GM15510 (cell line): ENCODE data around the gene TNNT1.

Experiments
- POLR2A ChIP-seq: IDR thresholded peaks from 3 replicates; pipeline ENCODE4 v1.6.1; 2011; ENCODE audit warnings: borderline replicate concordance; ENCODE audit not compliant: insufficient read length; ENCODE audit errors: extremely low read depth

TNNT1 gene

DNA sequence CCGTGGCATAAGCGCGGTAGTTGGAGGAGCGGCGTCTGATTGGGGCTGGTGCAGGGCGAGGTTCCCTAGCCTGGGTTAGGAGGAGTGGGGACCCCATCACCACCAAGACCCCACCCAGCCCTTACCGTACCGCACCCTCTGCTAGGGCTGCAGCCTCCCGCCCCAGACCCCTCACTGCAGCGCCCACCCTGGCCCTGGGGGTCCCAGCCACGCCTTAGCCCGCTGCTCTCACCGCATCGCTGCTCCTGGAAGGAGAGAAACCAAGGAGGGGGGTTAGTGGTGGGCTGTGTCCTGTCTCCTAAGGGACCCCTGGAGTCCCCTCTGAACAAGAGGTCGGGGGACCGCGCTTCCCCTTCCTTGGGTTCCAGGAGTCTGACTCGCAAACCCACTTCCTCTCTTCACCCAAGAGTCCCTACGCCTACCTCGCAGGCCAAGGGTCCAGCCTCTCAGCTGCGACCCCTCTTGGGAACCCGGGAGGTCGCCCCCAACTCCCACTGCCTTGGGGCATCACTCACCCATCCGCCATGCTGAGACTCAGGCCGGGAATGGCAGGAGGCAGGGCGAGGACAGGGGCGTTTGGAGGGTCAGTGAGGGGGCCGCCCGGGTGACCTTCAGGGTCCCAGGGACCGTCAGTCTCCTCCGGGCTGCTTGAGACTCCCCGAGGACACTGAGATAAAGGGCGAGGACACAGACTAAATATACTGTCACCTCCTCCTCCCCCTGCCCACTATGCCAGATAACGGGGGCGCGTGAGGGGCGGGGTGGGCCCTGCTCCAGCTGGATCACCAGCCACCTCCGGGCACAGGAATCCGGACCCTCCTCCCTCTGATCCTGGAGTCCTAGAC is 8.3 kb upstream of the TNNT1 start, which contains the start of gene TNNI3:
TNNI3 (minus strand) TSS at position 669 of the 845 bp plus-strand sequence; CDS start at position 526, 143 bp downstream.
- TF ChIP-seq POLR2A = no peak

DNA sequence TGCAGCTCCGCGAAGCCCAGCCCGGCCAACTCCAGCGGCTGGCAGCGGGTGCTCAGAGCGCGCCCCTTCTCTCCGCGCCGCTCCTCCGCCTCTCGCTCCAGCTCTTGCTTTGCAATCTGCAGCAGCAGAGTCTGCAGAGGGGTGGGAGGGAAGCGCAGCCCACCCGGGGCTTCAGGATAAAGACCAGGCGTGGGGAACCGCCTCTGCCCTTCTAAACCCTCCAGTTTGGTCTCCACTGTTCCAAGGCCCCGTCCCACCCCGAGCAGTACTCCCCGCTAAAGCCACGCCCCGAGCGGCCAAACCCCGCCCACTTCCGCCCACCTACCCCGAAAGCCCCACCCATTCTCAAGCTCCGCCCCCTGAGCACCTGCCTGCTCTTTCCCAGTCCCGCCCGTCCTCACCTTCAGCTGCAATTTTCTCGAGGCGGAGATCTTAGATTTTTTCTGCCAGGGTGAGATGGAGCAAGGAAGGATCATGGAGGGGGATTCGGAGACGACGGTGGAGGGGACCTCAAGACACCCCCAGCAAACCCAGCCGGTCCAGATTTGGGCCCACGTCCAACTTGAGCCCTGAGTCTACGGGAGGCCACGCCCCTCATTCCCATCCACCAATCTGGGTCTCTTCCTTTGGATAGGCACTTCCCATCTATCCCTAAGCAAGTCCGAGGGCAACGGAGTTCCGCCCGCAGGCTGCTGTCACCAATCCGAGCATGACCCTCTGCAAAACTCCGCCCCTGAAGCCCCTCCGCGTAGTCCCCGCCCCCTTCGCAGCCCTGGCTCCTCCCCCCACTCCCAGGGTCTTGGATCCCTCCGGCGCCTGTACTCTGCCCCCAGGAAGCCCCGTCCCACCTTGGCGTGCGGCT is 7.4 kb upstream of the TNNT1 start:
- no peak for TF ChIP-seq POLR2A

DNA sequence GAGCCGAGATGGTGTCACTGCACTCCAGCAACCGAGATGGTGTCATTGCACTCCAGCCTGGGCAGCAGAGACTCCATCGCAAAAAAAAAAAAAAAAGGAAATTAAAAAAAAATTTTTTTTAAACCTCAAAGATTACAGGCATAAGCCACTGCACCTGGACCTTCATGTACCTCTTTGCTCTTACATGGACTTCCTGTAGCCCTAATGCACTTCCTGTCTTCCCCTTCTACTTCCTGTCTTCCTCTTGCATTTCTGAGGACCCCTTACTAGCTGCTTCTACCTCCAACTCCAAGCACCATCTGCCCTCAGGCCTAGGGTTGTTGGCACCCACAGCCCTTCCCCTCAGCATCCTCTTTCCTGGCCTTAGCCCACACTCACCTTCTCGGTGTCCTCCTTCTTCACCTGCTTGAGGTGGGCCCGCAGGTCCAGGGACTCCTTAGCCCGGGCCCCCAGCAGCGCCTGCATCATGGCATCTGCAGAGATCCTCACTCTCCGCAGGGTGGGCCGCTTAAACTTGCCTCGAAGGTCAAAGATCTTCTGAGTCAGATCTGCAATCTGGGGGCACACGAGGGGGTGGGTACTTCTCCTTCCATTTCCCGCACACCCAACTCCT is 4.8 kb upstream of the TNNT1 start:
- no peak for TF ChIP-seq POLR2A

DNA sequence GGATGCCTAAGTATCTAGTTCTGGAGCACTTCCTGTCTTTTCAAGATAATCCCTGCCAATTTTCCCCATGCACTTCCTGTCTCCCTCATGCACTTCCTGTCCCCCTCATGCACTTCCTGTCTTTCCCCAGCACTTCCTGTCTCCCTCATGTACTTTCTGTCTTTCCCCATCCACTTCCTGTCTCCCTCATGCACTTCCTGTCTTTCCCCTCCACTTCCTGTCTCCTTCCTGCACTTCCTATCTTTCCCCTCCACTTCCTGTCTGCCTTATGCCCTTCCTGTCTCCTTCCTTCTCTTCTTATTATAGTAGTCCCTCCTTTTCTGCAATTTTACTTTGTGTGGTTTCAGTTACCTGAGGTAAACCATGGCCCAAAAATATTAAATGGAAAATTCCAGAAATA is 3.0 kb upstream of the TNNT1 start:
- TF ChIP-seq POLR2A = no peak

DNA sequence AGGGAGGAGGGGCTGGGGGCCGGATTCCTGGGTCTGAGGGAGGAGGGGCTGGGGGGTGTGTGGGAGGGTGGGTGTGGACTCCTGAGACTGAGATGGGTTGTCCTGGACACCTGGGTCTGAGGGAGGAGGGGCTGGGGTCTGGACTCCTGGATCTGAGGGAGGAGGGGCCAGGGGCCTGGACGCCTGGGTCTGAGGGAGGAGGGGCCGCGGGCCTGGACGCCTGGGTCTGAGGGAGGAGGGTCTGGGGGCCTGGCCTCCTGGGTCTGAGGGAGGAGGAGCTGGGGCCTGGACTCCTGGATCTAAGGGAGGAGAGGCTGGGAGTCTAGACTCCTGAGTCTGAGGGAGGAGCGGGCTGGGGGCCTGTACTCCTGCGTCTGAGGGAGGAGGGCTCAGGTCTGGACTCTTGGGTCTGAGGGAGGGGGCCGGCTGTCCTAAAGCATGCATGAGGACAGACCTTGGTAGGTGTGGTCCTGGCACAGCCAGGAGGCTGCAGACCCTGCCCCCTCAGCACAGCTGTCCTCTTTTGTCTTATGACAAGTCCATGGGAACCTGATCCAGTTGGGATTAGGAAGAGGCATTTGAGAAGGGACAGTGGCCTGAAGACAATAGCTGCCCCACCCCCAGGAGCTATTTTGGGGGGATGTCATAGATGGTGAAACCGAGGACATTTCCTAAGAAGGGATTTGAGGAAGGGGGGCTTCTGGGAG is 1.3 kb downstream of the TNNT1 start:
- no peak for TF ChIP-seq POLR2A

DNA sequence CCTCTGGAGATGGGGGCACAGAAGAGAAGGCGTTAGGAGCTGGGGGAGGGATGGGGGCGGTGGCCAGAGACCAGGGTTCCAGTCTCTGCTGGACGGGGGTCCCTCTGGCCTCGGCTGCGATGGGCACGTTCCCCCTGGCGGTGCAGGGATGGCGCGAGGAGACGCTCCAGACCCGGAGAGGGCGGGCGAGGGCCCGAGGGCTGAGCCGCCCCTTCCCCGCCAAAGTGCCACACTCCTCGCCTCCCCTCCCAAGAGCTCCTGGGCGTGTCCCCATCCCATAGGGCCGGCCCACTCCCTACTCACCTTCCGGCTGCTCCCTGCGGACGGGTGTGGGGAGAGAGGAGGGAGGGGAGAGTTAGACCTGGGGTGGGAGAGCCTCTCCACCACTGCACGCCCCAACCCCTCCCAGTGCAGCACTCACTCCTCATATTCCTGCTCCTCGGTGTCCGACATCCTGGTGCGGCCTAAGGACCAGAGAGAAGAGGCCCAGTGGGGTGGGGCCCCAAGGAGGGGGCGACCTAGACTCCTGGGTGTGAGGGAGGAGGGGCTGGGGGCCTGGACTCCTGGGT is 2.2 kb downstream of the TNNT1 start:
- no peak for TF ChIP-seq POLR2A

DNA sequence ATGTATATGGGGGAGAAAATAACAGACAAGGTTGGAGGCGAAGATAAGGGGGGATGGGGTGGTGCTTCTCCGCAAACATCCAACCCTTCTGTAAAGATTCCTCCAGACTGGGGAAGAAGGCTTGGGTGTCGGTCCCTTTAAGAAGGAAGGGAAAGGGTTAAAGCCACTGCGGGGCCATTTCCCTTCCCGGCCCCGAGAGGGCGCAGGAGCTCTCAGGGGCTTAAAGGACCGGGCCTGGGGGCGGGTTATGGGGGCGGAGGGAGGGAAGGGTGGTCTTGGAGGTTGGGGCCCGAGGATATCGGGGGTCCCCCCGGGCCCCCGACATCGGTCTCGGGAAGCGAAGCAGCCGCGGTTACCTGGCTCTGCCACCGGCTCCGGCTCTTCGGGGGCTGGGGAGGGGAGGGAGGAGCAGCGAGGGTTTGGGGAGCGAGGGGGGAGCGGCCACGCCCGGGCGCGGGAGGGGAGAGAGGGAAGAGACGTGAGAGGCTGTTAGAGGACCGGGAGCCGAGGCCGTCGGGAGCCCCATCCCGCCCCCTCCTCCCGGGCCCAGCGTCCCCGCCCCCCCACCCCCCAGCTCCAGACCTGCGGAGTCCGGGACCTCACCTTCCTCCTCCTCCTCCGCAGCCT is 2.8 kb downstream of the TNNT1 start:
- TF ChIP-seq POLR2A = no peak

DNA sequence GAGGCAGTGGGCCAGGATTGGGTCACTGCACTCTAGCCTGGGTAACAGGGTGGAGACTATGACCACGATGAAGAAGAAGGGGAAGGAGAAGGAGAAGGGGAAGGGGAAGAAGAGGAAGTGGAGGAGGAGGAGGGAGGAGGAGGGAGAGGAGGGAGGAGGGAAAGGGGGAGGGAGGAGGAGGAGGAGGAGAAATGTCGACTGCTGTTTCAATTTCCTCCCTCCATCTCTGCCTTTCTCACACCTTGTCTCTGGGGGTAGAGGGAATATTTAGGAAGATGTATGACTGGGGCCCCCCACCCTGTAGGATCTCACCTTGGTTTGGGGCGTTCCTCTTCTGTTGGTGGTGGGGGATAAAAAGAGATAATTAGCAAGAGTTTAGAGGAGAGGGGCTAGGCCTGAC is 3.8 kb downstream of the TNNT1 start:
- no peak for TF ChIP-seq POLR2A

DNA sequence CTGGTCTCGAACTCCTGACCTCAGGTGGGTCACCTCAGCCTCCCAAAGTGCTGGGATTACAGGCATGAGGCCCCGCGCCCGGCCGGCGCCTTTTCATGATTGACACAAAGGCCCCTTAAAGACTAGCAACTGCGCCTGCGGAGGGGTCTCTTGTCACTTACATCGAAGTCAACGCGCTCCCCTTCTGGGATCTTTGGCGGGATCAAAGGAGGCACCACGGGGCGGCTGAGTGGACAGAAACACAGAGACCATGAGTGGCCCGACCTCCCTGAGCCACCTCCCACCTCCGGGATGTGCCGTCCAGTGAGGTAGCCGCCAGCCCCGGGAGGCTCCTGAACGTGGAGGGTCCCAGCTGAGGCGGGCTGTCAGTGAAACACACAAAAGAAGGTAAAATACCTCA is 7.3 kb downstream of the TNNT1 start:
- no peak for TF ChIP-seq POLR2A

DNA sequence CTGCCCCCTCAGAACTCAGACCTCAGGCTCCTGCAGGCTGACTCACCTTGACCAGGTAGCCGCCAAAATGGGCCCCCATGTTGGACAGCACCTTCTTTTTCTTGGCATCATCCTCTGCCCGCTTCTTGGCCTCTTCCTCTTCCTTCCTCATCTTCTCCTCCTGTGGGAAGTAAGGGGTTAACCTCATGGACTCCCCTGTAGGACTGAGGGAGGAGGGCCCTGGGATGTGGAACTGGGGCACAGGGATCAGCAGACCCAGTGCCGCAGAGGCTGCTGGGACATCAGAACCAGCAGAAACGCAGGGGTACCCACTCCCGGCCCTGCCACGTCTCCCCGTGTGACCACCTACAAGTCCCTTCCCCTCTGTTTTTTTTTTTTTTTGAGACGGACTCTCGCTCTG is 11.1 kb downstream of the TNNT1 start:
- no peak for TF ChIP-seq POLR2A

DNA sequence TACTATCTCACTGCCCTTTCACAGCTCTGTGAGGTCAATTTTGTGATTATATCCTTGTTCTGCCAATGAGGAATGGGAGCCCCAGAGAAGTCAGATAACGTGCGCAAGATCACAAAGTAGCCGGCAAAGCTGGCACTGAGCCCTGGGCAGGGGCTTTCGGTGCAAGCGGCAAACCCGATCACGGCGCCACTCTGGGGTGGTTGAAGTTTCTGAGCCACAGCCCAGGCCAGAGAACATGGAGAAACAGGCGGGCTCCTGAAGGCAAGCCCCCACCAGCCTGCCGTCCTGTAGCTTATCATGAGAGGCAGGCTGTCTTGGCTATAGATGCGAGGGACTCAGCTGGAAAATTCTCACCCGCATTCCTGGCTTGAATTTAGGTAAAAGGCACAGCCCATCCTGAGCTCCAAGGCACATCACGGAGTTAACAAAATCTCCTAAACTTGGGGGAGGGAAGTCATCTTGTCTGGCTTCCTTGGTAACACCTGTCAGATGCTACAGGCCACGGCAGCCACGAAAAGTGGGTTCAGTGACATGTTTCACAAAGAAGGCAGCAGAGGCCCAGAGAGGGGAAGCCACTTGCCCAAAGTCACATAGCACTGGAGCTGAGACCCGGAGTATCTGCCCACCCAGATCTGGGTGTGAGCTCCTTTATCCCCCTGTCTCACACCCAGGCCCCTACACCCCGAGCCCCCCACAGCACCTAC is 12.5 kb downstream of the TNNT1 start:
- TF ChIP-seq POLR2A = no peak

DNA sequence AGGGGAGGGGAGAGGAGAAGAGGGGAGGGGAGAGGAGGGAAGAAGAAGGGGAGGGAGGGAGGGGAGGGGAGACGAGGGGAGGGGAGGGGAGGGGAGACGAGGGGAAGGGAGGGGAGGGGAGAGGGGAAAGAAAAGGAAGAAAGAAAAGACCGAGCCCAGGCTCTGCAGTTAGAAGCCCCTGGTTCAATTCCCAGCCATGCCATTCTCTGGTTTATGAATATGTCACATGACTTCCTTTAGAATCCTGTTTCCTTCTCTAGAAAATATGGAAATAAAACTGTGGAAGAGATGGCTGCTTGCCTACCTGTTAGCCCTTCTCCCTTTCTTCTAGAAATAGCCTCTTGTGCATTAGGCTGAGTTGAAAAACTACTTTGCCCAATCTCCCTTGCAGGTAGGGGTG is 14.3 kb downstream of the TNNT1 start:
- TF ChIP-seq POLR2A = no peak
